GM12878 (cell line): ENCODE results near the gene GRAMD1A. TPM values are rescaled to one million over a fixed set of nuclear protein-coding genes. Genes with fewer than 3 reads are reported as not detected.

Experiments used
- ATAC-seq: fragments of 200-7000 bp; cut with Tn5 transposase; 3 replicates; pipeline ENCODE4 v1.9.1; 2020; ENCODE audit warnings: mild to moderate bottlenecking, moderate library complexity
- BruUV-seq: library from RNA; stranded (reverse); fragments of 400-500 nt; replicated peaks from 2 replicates; lab custom pipeline; 2021; lab: Mats Ljungman, UMichigan
- CTCF ChIA-PET: fragments of 300-600 bp; sonication (Branson Sonifier 250); formaldehyde crosslinking; extraction: SDS; loops from one replicate; lab custom pipeline; 2021; ENCODE audit warnings: inconsistent platforms; lab: Yijun Ruan, JAX
- POLR2A ChIA-PET: fragments of 350-600 bp; formaldehyde crosslinking; extraction: SDS; loops from one replicate; lab custom pipeline; 2021; ENCODE audit warnings: inconsistent platforms; lab: Charles Lee
- RAD21 ChIA-PET: fragments of 300-600 bp; sonication (Branson Sonifier 250); formaldehyde crosslinking; loops from one replicate; lab custom pipeline; 2023; ENCODE audit warnings: antibody characterized with exemption; ENCODE audit not compliant: unreplicated experiment; lab: Charles Lee
- SMC1A ChIA-PET: fragments of 300-600 bp; sonication (Branson Sonifier 250); formaldehyde crosslinking; loops from one replicate; lab custom pipeline; 2023; ENCODE audit not compliant: unreplicated experiment, uncharacterized antibody; lab: Charles Lee
- DNase-seq: peaks from one replicate; pipeline ENCODE4 v3.0.0-alpha.2; 2011; ENCODE audit warnings: low read depth, low spot score
- FAIRE-seq: peaks from 3 replicates; lab custom pipeline; 2011; peaks lifted over from hg19 to GRCh38; lab: Jason Lieb, UNC
- H2AFZ ChIP-seq: 2 replicates; pipeline ENCODE4 v1.6.0; 2011; ENCODE audit warnings: low read depth, low read length, control low read depth; ENCODE audit not compliant: control insufficient read depth
- H3K27ac ChIP-seq: 2 replicates; pipeline ENCODE4 v1.5.1; 2011; ENCODE audit warnings: control low read depth; ENCODE audit not compliant: control insufficient read depth, insufficient read depth
- H3K27me3 ChIP-seq, 2 experiments: replicated peaks in 1 of 2; 2 replicates each; pipeline versions ENCODE4 v1.6.0 to v1.6.1; 2011; ENCODE audit warnings: low read length in 1 of 2; ENCODE audit not compliant: control insufficient read depth in 2 of 2, insufficient read depth in 2 of 2
- H3K36me3 ChIP-seq, 2 experiments: 2 replicates each; pipeline ENCODE4 v1.5.1; 2011; ENCODE audit warnings: low read length in 1 of 2; ENCODE audit not compliant: control insufficient read depth in 2 of 2, insufficient read depth in 2 of 2
- H3K4me1 ChIP-seq: 2 replicates; pipeline ENCODE4 v1.6.1; 2011; ENCODE audit warnings: mild to moderate bottlenecking, low read length, moderate library complexity, mixed read lengths; ENCODE audit not compliant: control insufficient read depth, insufficient read depth
- H3K4me2 ChIP-seq: 2 replicates; pipeline ENCODE4 v1.6.0; 2011; ENCODE audit warnings: control low read depth; ENCODE audit not compliant: control insufficient read depth, insufficient read depth
- H3K4me3 ChIP-seq: fragments of 200-600 bp; sonication (generic); 2 replicates; pipeline ENCODE4 v1.5.1; 2016
- H3K79me2 ChIP-seq: 2 replicates; pipeline ENCODE4 v1.6.0; 2011; ENCODE audit warnings: low read length; ENCODE audit not compliant: control insufficient read depth, insufficient read depth
- H3K9ac ChIP-seq: 2 replicates; pipeline ENCODE4 v1.8.0; 2011; ENCODE audit warnings: low read length, control low read depth, mixed read lengths; ENCODE audit not compliant: control insufficient read depth, insufficient read depth
- H3K9me3 ChIP-seq: replicated peaks from 3 replicates; pipeline ENCODE4 v1.5.1; 2011; ENCODE audit warnings: mild to moderate bottlenecking, low read length; ENCODE audit not compliant: control insufficient read depth, insufficient read depth
- H4K20me1 ChIP-seq: 2 replicates; pipeline ENCODE4 v1.6.0; 2011; ENCODE audit not compliant: control insufficient read depth, insufficient read depth
- BACH1 ChIP-seq: fragments of 450-650 bp; IDR thresholded peaks from 2 replicates; pipeline ENCODE4 v1.6.1; 2017; ENCODE audit warnings: mild to moderate bottlenecking, borderline replicate concordance
- BHLHE40 ChIP-seq, 2 experiments: fragments of 450-650 bp in 1 of 2; IDR thresholded peaks; 2 replicates each; pipeline ENCODE4 v1.6.1; 2011 to 2017; ENCODE audit warnings: low read depth in 2 of 2, borderline replicate concordance in 1 of 2, improper control_type of control experiment in 1 of 2, low read length in 1 of 2, mild to moderate bottlenecking in 1 of 2
- IKZF1 ChIP-seq: fragments of 450-650 bp; conservative IDR thresholded peaks from 2 replicates; pipeline ENCODE4 v1.6.1; 2017; ENCODE audit warnings: antibody characterized with exemption, mild to moderate bottlenecking
- IRF4 ChIP-seq: IDR thresholded peaks from 2 replicates; pipeline ENCODE4 v1.6.1; 2011; ENCODE audit warnings: low read depth, low read length
- MEF2B ChIP-seq: fragments of 450-650 bp; IDR thresholded peaks from 2 replicates; pipeline ENCODE4 v1.6.1; 2018; ENCODE audit warnings: mild to moderate bottlenecking, moderate library complexity; ENCODE audit not compliant: partially characterized antibody, poor library complexity, severe bottlenecking
- MYC ChIP-seq: IDR thresholded peaks from 2 replicates; pipeline ENCODE4 v1.6.1; 2011; ENCODE audit warnings: mild to moderate bottlenecking, low read length, moderate library complexity, inconsistent platforms; ENCODE audit not compliant: insufficient read depth, insufficient replicate concordance, insufficient read length, severe bottlenecking
- NRF1 ChIP-seq: conservative IDR thresholded peaks from 2 replicates; pipeline ENCODE4 v1.6.1; 2011; ENCODE audit warnings: mild to moderate bottlenecking, low read depth, low read length, improper control_type of control experiment
- RAD21 ChIP-seq: IDR thresholded peaks from 2 replicates; pipeline ENCODE4 v1.6.1; 2011; ENCODE audit warnings: mild to moderate bottlenecking, low read depth, low read length, moderate library complexity; ENCODE audit not compliant: insufficient read depth
- RAD51 ChIP-seq: fragments of 450-650 bp; IDR thresholded peaks from 2 replicates; pipeline ENCODE4 v1.6.1; 2016; ENCODE audit warnings: moderate library complexity, mild to moderate bottlenecking, inconsistent platforms
- SMARCA5 ChIP-seq: fragments of 450-650 bp; IDR thresholded peaks from 2 replicates; pipeline ENCODE4 v1.6.1; 2017; ENCODE audit warnings: mild to moderate bottlenecking
- SPI1 ChIP-seq: IDR thresholded peaks from 2 replicates; pipeline ENCODE4 v1.6.1; 2011; ENCODE audit warnings: low read depth, mild to moderate bottlenecking, low read length, moderate library complexity, borderline replicate concordance; ENCODE audit not compliant: insufficient read depth
- SREBF2 ChIP-seq: IDR thresholded peaks from 2 replicates; pipeline ENCODE4 v1.6.1; 2012; ENCODE audit warnings: mild to moderate bottlenecking, low read length
- YBX1 ChIP-seq: fragments of 450-650 bp; IDR thresholded peaks from 2 replicates; pipeline ENCODE4 v1.6.1; 2016; ENCODE audit warnings: antibody characterized with exemption
- ZNF24 ChIP-seq: fragments of 450-650 bp; IDR thresholded peaks from 2 replicates; pipeline ENCODE4 v1.6.1; 2017; ENCODE audit warnings: antibody characterized with exemption, mild to moderate bottlenecking
- WGBS: methylation state at CpG from one replicate; pipeline ENCODE4 v1.1.6; 2016; ENCODE audit warnings: low lambda C conversion rate; ENCODE audit not compliant: insufficient replicate concordance, insufficient coverage; ENCODE audit errors: missing lambda C conversion rate; 5-methylcytosine and 5-hydroxymethylcytosine counted together
- in situ Hi-C: fragments of 300-500 bp; cut with MboI; formaldehyde crosslinking; loops from 9 replicates; pipeline ENCODE4 v1.14.3; 2018; ENCODE audit warnings: mixed read lengths
- intact Hi-C: fragments of 100-400 bp; cut with micrococcal nuclease; formaldehyde crosslinking; loops from one replicate; pipeline ENCODE4 v1.14.2; 2022; ENCODE audit not compliant: unreplicated experiment
- polyA plus RNA-seq, 11 experiments: library from polyadenylated mRNA; depleted of rRNA in 4 of 11; unstranded in 6 of 11; stranded (reverse) in 5 of 11; fragments of >200 nt; fragmentation: Nextera tagmentation in 4 of 11; fragmentation: Illumina TruSeq in 1 of 11; extraction: Ambion mirVana in 4 of 11; extraction: Trizol in 1 of 11; gene quantifications; 1 replicate in 1 of 11; 2 replicates in 10 of 11; pipeline versions ENCODE4 v1.2.1 to v1.2.3, GENCODE V29; 2011 to 2016; ENCODE audit warnings: inconsistent platforms in 2 of 11, missing spikeins in 2 of 11, low read depth in 1 of 11
- total RNA-seq, 4 experiments: library from RNA; depleted of rRNA in 3 of 4; stranded (reverse); fragments of >200 nt in 3 of 4; fragmentation: Illumina TruSeq in 1 of 4; extraction: Trizol in 1 of 4; gene quantifications; 2 replicates each; pipeline versions ENCODE4 v1.2.1 to v1.2.3, GENCODE V29; 2013 to 2021
- TF ChIP-seq, protein P1 (sequence below): IDR thresholded peaks from 2 replicates; pipeline ENCODE4 v1.6.1; 2011; ENCODE audit warnings: low read depth, low read length, improper control_type of control experiment, borderline replicate concordance
- TF ChIP-seq, protein P2 (sequence below): IDR thresholded peaks from 2 replicates; pipeline ENCODE4 v1.6.1; 2011; ENCODE audit warnings: borderline replicate concordance, low read depth, mild to moderate bottlenecking, moderate library complexity, mixed read lengths, low read length; ENCODE audit not compliant: insufficient read depth; ENCODE audit errors: extremely low read length
- TF ChIP-seq, protein P3 (sequence below): fragments of 150-350 bp; IDR thresholded peaks from 2 replicates; pipeline ENCODE4 v1.6.1; 2014; ENCODE audit warnings: mild to moderate bottlenecking, low read depth, low read length

Gene GRAMD1A
- total and polyA plus RNA-seq, 10 of the 15 experiments (the other 5 are each of a cell fraction or from before 2014, with no cell fraction given), result 0.79 to 73.6 (median 35.3) TPM

DNA sequence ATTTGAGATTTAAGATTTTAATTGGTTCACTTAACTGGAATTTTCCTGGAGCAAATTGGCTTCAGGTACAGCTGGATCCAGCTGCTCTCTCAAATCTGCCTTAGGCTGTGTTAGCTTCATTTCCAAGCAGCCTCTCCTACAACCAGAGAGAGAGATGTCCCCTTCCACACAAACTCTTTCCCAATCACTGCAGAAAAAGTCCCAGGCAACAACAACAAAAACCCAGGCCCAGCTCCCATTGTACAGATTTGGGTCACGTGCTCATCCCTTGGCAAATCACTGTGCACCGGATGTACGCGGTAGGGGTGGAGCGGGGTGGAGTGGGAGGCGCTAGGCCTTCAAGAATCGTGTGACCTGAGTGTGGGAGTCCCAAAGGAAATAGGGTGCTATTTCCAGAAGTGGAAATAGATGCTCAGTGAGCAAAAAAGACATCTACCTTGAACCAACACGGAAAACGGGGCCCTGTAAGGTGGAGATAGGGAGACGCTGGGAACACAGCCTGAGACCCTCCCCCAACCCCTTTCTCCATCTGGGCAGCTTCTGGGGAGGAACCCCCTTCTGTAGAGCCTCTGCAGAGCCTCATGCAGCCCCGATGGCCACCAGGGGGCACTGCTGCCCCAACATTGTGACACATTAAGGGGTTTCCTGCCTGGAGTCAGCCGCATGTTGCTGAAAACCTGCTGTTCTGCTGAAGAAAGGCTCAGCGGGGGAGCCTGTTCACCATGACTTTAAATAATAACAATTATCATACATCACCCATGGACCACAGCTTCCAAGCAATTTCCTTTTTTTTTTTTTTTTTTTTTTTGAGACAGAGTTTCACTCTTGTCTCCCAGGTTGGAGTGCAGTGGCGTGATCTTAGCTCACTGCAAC, 66.8 kb downstream of the GRAMD1A start:
- in situ Hi-C loops (loop anchor here (5.0 kb wide), 1 partner anchor 70 kb away; the partner anchor contains the start of genes FXYD1 and LGI4), intact Hi-C loops (loop anchor here (1.0 kb wide), 3 partner anchors 19 to 68 kb away; partner anchors contain the start of gene LGI4)
- ChIA-PET SMC1A (interaction anchor here (0.6 to 2.7 kb wide), 15 partner anchors 8 to 75 kb away, joined by 3 to 31 read pairs (median 4); partner anchors contain the start of gene LGI4), RAD21 (interaction anchor here (0.6 to 2.6 kb wide), 23 partner anchors 14 to 443 kb away, joined by 3 to 31 read pairs (median 4); partner anchors contain the start of genes LGI4 and USF2), CTCF (interaction anchor here (0.6 to 3.6 kb wide), 37 partner anchors 9 to 515 kb away, joined by 3 to 71 read pairs (median 3); partner anchors contain the start of genes FXYD5 and LGI4), POLR2A (interaction anchor here (0.5 to 1.2 kb wide), 4 partner anchors 27 to 810 kb away, joined by 3 to 4 read pairs (median 4); no protein-coding TSS in a partner anchor)
- ATAC-seq (peak; percentile 99), DNase-seq (peak; percentile 70), FAIRE-seq (peak; percentile 95)
- H3K4me2 ChIP-seq, result peak overlapping the region; percentile 20
- H3K9ac ChIP-seq, result no peak overlapping the region
- no peak overlapping the region for H3K4me3 ChIP-seq
- peak overlapping the region; percentile 71 for H2AFZ ChIP-seq
- no peaks in the 10 kb centered on the region for H3K79me2 ChIP-seq
- H3K36me3 ChIP-seq, result no peaks in the 10 kb centered on the region
- no peaks in the 10 kb centered on the region for H3K27me3 ChIP-seq
- BruUV-seq, result no TSS peak
- H4K20me1 ChIP-seq, result no peaks in the 10 kb centered on the region
- WGBS, result under 1% methylated on average over 13 of the region's 14 CpGs
- peaks cover 4% of the 10 kb centered on the region; the same call in 1 of the 2 replicates for H3K4me1 ChIP-seq
- H3K9me3 ChIP-seq, result no peaks in the 10 kb centered on the region; the same call in 2 of the 3 replicates
- H3K27ac ChIP-seq, result no peak overlapping the region
- TF ChIP-seq IKZF1 (peak; percentile 38), SREBF2 (no peak), RAD51 (peak; percentile 86), NRF1 (no peak), ZNF24 (no peak), MEF2B (peak; percentile 28), SPI1 (peak; percentile 3; the same call in 1 of the 2 replicates), RAD21 (peak; percentile 94), BHLHE40 (IDR thresholded peaks at IDR 0.05; ENCODE audit: borderline replicate concordance in 1 of 2, low read depth in 2 of 2, low read length in 1 of 2) (peak in 1 of 2 experiments; percentile 58; a peak in 1 of 4 replicates), IRF4 (no peak), YBX1 (no peak), SMARCA5 (0 out of 2 replicates have a peak, but pooled peaks have one; percentile 16), MYC (no peak), BACH1 (no peak)
- TF ChIP-seq, protein P1, sequence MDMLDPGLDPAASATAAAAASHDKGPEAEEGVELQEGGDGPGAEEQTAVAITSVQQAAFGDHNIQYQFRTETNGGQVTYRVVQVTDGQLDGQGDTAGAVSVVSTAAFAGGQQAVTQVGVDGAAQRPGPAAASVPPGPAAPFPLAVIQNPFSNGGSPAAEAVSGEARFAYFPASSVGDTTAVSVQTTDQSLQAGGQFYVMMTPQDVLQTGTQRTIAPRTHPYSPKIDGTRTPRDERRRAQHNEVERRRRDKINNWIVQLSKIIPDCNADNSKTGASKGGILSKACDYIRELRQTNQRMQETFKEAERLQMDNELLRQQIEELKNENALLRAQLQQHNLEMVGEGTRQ, result peak; percentile 18; the same call in 1 of the 2 replicates
- TF ChIP-seq, protein P2, sequence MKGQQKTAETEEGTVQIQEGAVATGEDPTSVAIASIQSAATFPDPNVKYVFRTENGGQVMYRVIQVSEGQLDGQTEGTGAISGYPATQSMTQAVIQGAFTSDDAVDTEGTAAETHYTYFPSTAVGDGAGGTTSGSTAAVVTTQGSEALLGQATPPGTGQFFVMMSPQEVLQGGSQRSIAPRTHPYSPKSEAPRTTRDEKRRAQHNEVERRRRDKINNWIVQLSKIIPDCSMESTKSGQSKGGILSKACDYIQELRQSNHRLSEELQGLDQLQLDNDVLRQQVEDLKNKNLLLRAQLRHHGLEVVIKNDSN, result peak; percentile 84
- TF ChIP-seq, protein P3, sequence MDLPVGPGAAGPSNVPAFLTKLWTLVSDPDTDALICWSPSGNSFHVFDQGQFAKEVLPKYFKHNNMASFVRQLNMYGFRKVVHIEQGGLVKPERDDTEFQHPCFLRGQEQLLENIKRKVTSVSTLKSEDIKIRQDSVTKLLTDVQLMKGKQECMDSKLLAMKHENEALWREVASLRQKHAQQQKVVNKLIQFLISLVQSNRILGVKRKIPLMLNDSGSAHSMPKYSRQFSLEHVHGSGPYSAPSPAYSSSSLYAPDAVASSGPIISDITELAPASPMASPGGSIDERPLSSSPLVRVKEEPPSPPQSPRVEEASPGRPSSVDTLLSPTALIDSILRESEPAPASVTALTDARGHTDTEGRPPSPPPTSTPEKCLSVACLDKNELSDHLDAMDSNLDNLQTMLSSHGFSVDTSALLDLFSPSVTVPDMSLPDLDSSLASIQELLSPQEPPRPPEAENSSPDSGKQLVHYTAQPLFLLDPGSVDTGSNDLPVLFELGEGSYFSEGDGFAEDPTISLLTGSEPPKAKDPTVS, result no peak
